ENCODE measurements around the gene PIGN.

Gene PIGN

GRCh38 chr18:61993831-61994230, 193.0 kb downstream of the PIGN start:
- DNase-seq: no peak

- DNase-seq: no peak
Observed at GRCh38 chr18:61992923-61993322, 193.9 kb downstream of the PIGN start.

DNA sequence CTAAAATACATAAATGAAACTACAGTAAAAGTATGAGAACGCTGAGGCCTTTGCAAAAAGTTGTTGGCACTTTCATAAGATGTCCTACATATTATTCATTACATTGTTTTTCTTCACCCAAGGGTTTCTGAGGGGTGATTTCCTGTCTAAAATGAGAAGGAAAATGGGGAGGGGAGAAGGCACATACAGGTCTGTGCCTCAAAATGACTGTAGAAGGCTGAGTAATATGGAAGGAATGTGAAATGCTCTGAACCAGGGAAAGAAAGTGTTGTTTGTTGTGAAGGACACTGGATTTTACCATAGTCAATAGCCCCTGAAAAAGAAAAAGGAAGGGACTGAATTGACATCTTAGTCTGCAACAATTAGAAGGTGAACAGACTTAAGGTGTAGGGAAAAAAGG, 194.6 kb downstream of the PIGN start:
- DNase-seq: no peak

DNA sequence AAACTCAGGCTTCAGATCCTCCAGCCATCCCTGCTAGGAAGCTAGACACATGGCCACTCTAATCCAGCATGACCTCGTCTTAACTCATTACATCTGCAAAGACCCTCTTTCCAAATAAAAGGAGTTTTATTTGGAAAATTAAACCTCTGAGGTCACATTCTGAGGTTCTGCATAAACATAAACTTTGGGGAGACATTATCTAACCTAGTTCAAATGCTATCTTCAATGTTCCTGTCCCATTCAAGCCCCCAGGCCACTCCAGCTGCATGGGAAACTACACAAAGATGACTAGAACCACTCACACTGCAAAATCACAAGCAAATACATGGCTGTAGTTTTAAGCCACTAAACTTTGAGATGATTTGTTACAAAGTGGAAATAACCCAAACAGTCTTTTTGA, 195.0 kb downstream of the PIGN start:
- DNase-seq: no peak

DNA sequence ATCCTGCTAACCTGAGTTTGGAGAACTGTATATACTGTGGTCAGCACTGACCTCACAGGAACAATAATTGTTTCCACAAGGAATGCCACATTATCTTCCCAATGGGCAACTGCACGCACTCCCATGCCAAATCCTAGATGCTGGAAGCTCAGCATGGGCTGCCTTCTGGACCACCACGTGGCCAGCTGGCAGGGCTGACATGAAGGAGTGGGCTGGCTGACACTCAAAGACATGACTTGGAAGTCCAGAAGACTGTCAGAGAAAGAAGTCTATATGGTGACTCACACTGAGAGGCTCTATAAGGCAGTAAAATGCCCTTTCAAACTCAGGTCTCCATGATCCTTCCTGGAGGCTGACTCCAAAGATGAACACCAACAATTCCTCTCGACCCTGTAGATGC, 195.7 kb downstream of the PIGN start:
- DNase-seq: no peak

Measured in stimulated activated CD4-positive, alpha-beta T cell treated with anti-CD3 and anti-CD28 coated beads, Interleukin-2, amount 100 ng/mL, for 24 hours (primary cell).